ENCODE data around the gene TGFA.
"Not testable (repeated sequence)": the region's sequence is repeated elsewhere in the genome, so short reads cannot be mapped to it uniquely, and the experiment has no call there.

Gene TGFA

GRCh38 chr2:70466647-70467046 lies 87.0 kb downstream of the TGFA start:
- H3K36me3 ChIP-seq (replicated peaks in 1 of 2; ENCODE audit: control insufficient read depth in 2 of 2, insufficient read depth in 2 of 2, low read length in 2 of 2); H2BK15ac ChIP-seq (ENCODE audit: low read length); H3K79me1 ChIP-seq (ENCODE audit: low read depth, low read length); H3K4me1 ChIP-seq (ENCODE audit: control insufficient read depth in 2 of 2, insufficient read depth in 1 of 2, low read depth in 1 of 2, low read length in 2 of 2); H3K27ac ChIP-seq (replicated peaks; ENCODE audit: low read length); H3K9ac ChIP-seq (ENCODE audit: low read depth, low read length, poor library complexity); H3K9me3 ChIP-seq (replicated peaks in 1 of 2; ENCODE audit: control insufficient read depth in 2 of 2, insufficient read depth in 1 of 2, low read depth in 1 of 2, low read length in 2 of 2); H3K23ac ChIP-seq (ENCODE audit: low read depth, low read length, poor library complexity); DNase-seq (ENCODE audit: low spot score); H2BK120ac ChIP-seq (ENCODE audit: low read depth, low read length); H3K18ac ChIP-seq (ENCODE audit: low read length); H3K4me2 ChIP-seq (ENCODE audit: insufficient read depth, low read length, poor library complexity, severe bottlenecking); H4K8ac ChIP-seq (ENCODE audit: low read depth, low read length); H3K4ac ChIP-seq (ENCODE audit: low read length); H2AK5ac ChIP-seq (ENCODE audit: low read depth, low read length); H2AFZ ChIP-seq (ENCODE audit: low read length); H2BK5ac ChIP-seq (ENCODE audit: low read length); H3K4me3 ChIP-seq (ENCODE audit: low read length in 2 of 2); H2BK12ac ChIP-seq (ENCODE audit: low read length); H4K91ac ChIP-seq (ENCODE audit: low read depth, low read length, poor library complexity); H3K14ac ChIP-seq (ENCODE audit: low read length): not testable (repeated sequence)
- H3K27me3 ChIP-seq (ENCODE audit: control insufficient read depth in 3 of 3, insufficient read depth in 3 of 3, low read depth in 1 of 3, low read length in 3 of 3): peaks cover 0 to 33% (median 0%) of the 10 kb centered on the region in 3 experiments
- WGBS, 2 donors (ENCODE audit: extremely low coverage in 2 of 2, insufficient read length in 2 of 2, insufficient replicate concordance in 1 of 2): no CpG with 5 or more reads among the region's 4 CpGs

DNA sequence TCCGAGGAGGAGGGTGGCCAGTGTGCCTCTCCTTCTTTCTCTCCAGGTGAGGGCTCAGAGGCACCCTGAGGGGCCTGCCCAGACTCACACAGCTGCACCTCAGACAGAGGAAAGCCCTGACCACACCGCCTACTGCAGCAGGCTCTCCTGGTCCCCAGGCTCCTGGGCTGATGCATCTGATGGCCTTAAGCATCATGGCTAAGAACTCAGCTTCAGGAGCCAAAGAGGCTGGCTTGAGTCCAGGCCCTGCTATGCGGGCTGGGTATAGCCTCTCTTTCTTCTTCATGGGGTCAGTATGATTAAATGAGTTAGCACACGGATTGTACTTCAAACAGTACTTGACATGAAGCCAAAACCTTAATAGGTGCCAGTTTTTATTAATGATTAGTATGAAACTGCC lies 89.6 kb downstream of the TGFA start:
- Histone ChIP-seq H3K9ac (ENCODE audit: low read depth, low read length, poor library complexity) (no peak overlapping the region), H3K36me3 (replicated peaks in 1 of 2; ENCODE audit: control insufficient read depth in 2 of 2, insufficient read depth in 2 of 2, low read length in 2 of 2) (no peaks in the 10 kb centered on the region), H3K23ac (ENCODE audit: low read depth, low read length, poor library complexity) (no peak overlapping the region), H3K18ac (ENCODE audit: low read length) (no peak overlapping the region), H3K9me3 (replicated peaks in 1 of 2; ENCODE audit: control insufficient read depth in 2 of 2, insufficient read depth in 1 of 2, low read depth in 1 of 2, low read length in 2 of 2) (no peaks in the 10 kb centered on the region), H3K14ac (ENCODE audit: low read length) (no peak overlapping the region), H3K4ac (ENCODE audit: low read length) (no peak overlapping the region), H3K4me3 (ENCODE audit: low read length in 2 of 2) (no peak overlapping the region), H2AFZ (ENCODE audit: low read length) (no peak overlapping the region), H3K4me1 (ENCODE audit: control insufficient read depth in 2 of 2, insufficient read depth in 1 of 2, low read depth in 1 of 2, low read length in 2 of 2) (peaks cover 0 to 2% of the 10 kb centered on the region in 2 donors), H3K79me1 (ENCODE audit: low read depth, low read length) (no peaks in the 10 kb centered on the region), H2BK120ac (ENCODE audit: low read depth, low read length) (no peak overlapping the region), H4K91ac (ENCODE audit: low read depth, low read length, poor library complexity) (no peak overlapping the region), H2BK15ac (ENCODE audit: low read length) (no peak overlapping the region), H3K27me3 (ENCODE audit: control insufficient read depth in 3 of 3, insufficient read depth in 3 of 3, low read depth in 1 of 3, low read length in 3 of 3) (peaks cover 0 to 27% (median 0%) of the 10 kb centered on the region in 3 experiments), H2AK5ac (ENCODE audit: low read depth, low read length) (no peak overlapping the region), H3K4me2 (ENCODE audit: insufficient read depth, low read length, poor library complexity, severe bottlenecking) (no peak overlapping the region), H3K27ac (replicated peaks; ENCODE audit: low read length) (no peak overlapping the region), H2BK12ac (ENCODE audit: low read length) (no peak overlapping the region), H2BK5ac (ENCODE audit: low read length) (no peak overlapping the region), H4K8ac (ENCODE audit: low read depth, low read length) (no peak overlapping the region)
- no CpG with 5 or more reads among the region's 4 CpGs for WGBS, 2 donors (ENCODE audit: extremely low coverage in 2 of 2, insufficient read length in 2 of 2, insufficient replicate concordance in 1 of 2)
- DNase-seq (ENCODE audit: low spot score): no peak

DNA sequence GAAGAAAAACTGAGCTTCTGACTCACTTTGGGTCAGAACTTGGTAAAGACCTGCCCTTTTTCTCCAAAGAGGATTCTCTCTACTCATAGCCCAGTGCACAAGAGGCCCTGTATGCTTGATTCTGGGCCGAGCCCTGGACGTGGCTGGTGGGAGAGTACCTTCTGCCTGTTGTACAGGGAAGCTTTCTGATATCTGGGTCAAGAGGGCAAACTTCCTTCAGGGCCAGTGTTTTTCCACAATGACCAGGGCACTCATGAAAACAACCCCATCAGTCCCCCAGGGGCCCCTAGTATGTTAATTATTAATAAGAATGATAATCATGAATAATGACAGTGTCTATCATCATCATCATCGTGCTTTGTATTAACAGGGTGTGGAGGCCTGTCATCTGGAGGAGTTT lies 90.0 kb downstream of the TGFA start:
- Histone ChIP-seq H2BK12ac (ENCODE audit: low read length) (no peak overlapping the region), H3K27ac (replicated peaks; ENCODE audit: low read length) (no peak overlapping the region), H4K91ac (ENCODE audit: low read depth, low read length, poor library complexity) (no peak overlapping the region), H4K8ac (ENCODE audit: low read depth, low read length) (no peak overlapping the region), H3K36me3 (replicated peaks in 1 of 2; ENCODE audit: control insufficient read depth in 2 of 2, insufficient read depth in 2 of 2, low read length in 2 of 2) (no peaks in the 10 kb centered on the region), H3K18ac (ENCODE audit: low read length) (no peak overlapping the region), H3K4me3 (ENCODE audit: low read length in 2 of 2) (no peak overlapping the region), H2BK15ac (ENCODE audit: low read length) (no peak overlapping the region), H2BK120ac (ENCODE audit: low read depth, low read length) (no peak overlapping the region), H3K4ac (ENCODE audit: low read length) (no peak overlapping the region), H2AFZ (ENCODE audit: low read length) (no peak overlapping the region), H3K27me3 (ENCODE audit: control insufficient read depth in 3 of 3, insufficient read depth in 3 of 3, low read depth in 1 of 3, low read length in 3 of 3) (peaks cover 0 to 27% (median 0%) of the 10 kb centered on the region in 3 experiments), H3K14ac (ENCODE audit: low read length) (no peak overlapping the region), H3K4me1 (ENCODE audit: control insufficient read depth in 2 of 2, insufficient read depth in 1 of 2, low read depth in 1 of 2, low read length in 2 of 2) (peaks cover 0 to 4% of the 10 kb centered on the region in 2 donors), H3K9me3 (replicated peaks in 1 of 2; ENCODE audit: control insufficient read depth in 2 of 2, insufficient read depth in 1 of 2, low read depth in 1 of 2, low read length in 2 of 2) (no peaks in the 10 kb centered on the region), H3K4me2 (ENCODE audit: insufficient read depth, low read length, poor library complexity, severe bottlenecking) (no peak overlapping the region), H3K9ac (ENCODE audit: low read depth, low read length, poor library complexity) (no peak overlapping the region), H3K79me1 (ENCODE audit: low read depth, low read length) (no peaks in the 10 kb centered on the region), H2BK5ac (ENCODE audit: low read length) (no peak overlapping the region), H3K23ac (ENCODE audit: low read depth, low read length, poor library complexity) (no peak overlapping the region), H2AK5ac (ENCODE audit: low read depth, low read length) (no peak overlapping the region)
- no CpG with 5 or more reads among the region's 3 CpGs for WGBS, 2 donors (ENCODE audit: extremely low coverage in 2 of 2, insufficient read length in 2 of 2, insufficient replicate concordance in 1 of 2)
- no peak for DNase-seq (ENCODE audit: low spot score)

DNA sequence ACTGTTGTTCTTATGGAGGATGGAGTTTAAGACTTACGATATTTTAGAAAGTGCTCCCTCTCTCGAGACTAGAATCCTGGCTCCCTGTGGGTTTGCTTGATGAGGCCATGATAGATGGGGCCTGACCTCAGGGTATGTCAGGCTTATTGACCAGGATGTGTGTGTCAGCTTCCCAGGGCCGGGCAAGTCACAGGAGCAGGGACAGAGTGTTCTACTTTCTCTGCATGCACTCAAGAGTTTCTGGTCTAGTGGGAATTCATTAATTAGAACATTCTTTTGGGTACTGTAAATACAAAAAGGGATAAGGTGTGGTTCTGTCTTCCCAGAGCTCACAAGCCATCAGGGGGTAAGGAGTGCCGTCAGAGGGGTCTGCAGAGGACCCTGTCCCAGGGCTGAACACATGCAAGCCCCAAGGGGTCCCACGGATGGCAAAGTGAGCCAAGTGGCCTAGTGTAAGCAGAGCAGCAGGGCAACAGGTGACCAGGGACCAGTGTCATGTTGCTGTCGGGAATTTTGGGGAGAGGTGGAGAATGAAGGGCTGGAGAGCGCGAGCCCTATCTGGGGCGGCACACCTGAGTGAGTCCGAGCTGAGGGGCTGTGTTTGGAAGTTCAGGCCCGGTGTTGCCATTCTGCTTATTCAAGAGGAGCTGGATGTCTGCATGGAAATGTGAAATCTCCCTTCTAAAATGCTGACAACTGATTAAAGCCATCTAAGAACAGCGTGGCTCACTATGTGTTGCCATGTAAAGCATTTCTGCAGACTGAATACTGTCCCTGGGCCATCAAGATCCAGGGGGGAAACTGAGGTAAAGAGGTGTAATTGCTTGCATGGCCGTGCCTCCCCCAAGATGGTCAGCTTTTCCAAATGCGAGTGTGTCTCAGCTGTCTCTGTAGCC lies 91.4 kb downstream of the TGFA start:
- Histone ChIP-seq H2BK5ac (ENCODE audit: low read length) (no peak overlapping the region), H2BK120ac (ENCODE audit: low read depth, low read length) (no peak overlapping the region), H3K79me1 (ENCODE audit: low read depth, low read length) (no peaks in the 10 kb centered on the region), H3K4ac (ENCODE audit: low read length) (no peak overlapping the region), H3K4me2 (ENCODE audit: insufficient read depth, low read length, poor library complexity, severe bottlenecking) (no peak overlapping the region), H3K4me3 (ENCODE audit: low read length in 2 of 2) (no peak overlapping the region), H3K9me3 (replicated peaks in 1 of 2; ENCODE audit: control insufficient read depth in 2 of 2, insufficient read depth in 1 of 2, low read depth in 1 of 2, low read length in 2 of 2) (no peaks in the 10 kb centered on the region), H4K91ac (ENCODE audit: low read depth, low read length, poor library complexity) (no peak overlapping the region), H4K8ac (ENCODE audit: low read depth, low read length) (no peak overlapping the region), H3K9ac (ENCODE audit: low read depth, low read length, poor library complexity) (no peak overlapping the region), H3K23ac (ENCODE audit: low read depth, low read length, poor library complexity) (no peak overlapping the region), H2AFZ (ENCODE audit: low read length) (no peak overlapping the region), H3K4me1 (ENCODE audit: control insufficient read depth in 2 of 2, insufficient read depth in 1 of 2, low read depth in 1 of 2, low read length in 2 of 2) (peaks cover 0 to 5% of the 10 kb centered on the region in 2 donors), H2BK15ac (ENCODE audit: low read length) (no peak overlapping the region), H2AK5ac (ENCODE audit: low read depth, low read length) (peak overlapping the region; percentile 51), H3K36me3 (replicated peaks in 1 of 2; ENCODE audit: control insufficient read depth in 2 of 2, insufficient read depth in 2 of 2, low read length in 2 of 2) (no peaks in the 10 kb centered on the region), H3K27me3 (ENCODE audit: control insufficient read depth in 3 of 3, insufficient read depth in 3 of 3, low read depth in 1 of 3, low read length in 3 of 3) (peaks cover 0 to 30% (median 0%) of the 10 kb centered on the region in 3 experiments), H2BK12ac (ENCODE audit: low read length) (no peak overlapping the region), H3K27ac (replicated peaks; ENCODE audit: low read length) (no peak overlapping the region), H3K14ac (ENCODE audit: low read length) (no peak overlapping the region), H3K18ac (ENCODE audit: low read length) (no peak overlapping the region)
- DNase-seq (ENCODE audit: low spot score): no peak
- WGBS, 2 donors (ENCODE audit: extremely low coverage in 2 of 2, insufficient read length in 2 of 2, insufficient replicate concordance in 1 of 2): no CpG with 5 or more reads among the region's 14 CpGs
